HepG2 (cell line): ENCODE results near the gene METTL6. TPM values are rescaled to one million over a fixed set of nuclear protein-coding genes. Genes with fewer than 3 reads are reported as not detected.
A peak's percentile ranks its signal among the peaks of the same experiment; 100 is the strongest.

Experiments
- BRD4 ChIP-seq: sonication (generic); formaldehyde crosslinking; IDR thresholded peaks from 2 replicates; pipeline ENCODE4 v1.4.0; 2020; ENCODE audit warnings: missing genetic modification reagents
- GABPA ChIP-seq, 2 experiments: IDR thresholded peaks; 2 replicates each; pipeline ENCODE4 v1.6.1; 2011 to 2016; ENCODE audit warnings: low read depth in 2 of 2, low read length in 1 of 2, missing biosample characterization in 1 of 2, missing genetic modification characterization in 1 of 2
- GATA4 ChIP-seq: sonication (generic); IDR thresholded peaks from 2 replicates; pipeline ENCODE4 v1.6.1; 2016; ENCODE audit warnings: antibody characterized with exemption, low read depth, borderline replicate concordance
- HCFC1 ChIP-seq: fragments of 150-350 bp; IDR thresholded peaks from 2 replicates; pipeline ENCODE4 v1.6.1; 2014; ENCODE audit warnings: low read depth, low read length
- IKZF4 ChIP-seq: sonication (generic); formaldehyde crosslinking; IDR thresholded peaks from 2 replicates; pipeline ENCODE4 v1.5.1; 2020; ENCODE audit warnings: borderline replicate concordance, mild to moderate bottlenecking, low read depth, missing genetic modification reagents; ENCODE audit errors: not compliant biosample characterization
- KLF6 ChIP-seq: IDR thresholded peaks from 2 replicates; pipeline ENCODE4 v1.8.0; 2016; ENCODE audit warnings: missing biosample characterization, missing genetic modification reagents
- MXD3 ChIP-seq: IDR thresholded peaks from 2 replicates; pipeline ENCODE4 v1.6.1; 2016; ENCODE audit warnings: mild to moderate bottlenecking, missing biosample characterization, missing genetic modification reagents
- PAX8 ChIP-seq: sonication (generic); formaldehyde crosslinking; IDR thresholded peaks from 2 replicates; pipeline ENCODE4 v1.8.0; 2022; ENCODE audit warnings: mild to moderate bottlenecking, missing genetic modification reagents, borderline replicate concordance
- SKI ChIP-seq: fragments of 450-650 bp; IDR thresholded peaks from one replicate; pipeline ENCODE4 v1.6.1; 2018; ENCODE audit warnings: mild to moderate bottlenecking; ENCODE audit not compliant: partially characterized antibody
- TBL1XR1 ChIP-seq: fragments of 150-350 bp; IDR thresholded peaks from 2 replicates; pipeline ENCODE4 v1.6.1; 2014; ENCODE audit warnings: borderline replicate concordance, low read length; ENCODE audit not compliant: partially characterized antibody
- TCF12 ChIP-seq, 2 experiments: fragments of 450-650 bp in 1 of 2; sonication (generic) in 1 of 2; formaldehyde crosslinking in 1 of 2; IDR thresholded peaks; 2 replicates each; pipeline versions ENCODE4 v1.6.1 to v1.8.0; 2017 to 2022; ENCODE audit warnings: antibody characterized with exemption in 1 of 2, mild to moderate bottlenecking in 1 of 2, missing genetic modification reagents in 1 of 2, moderate library complexity in 1 of 2
- ZNF30 ChIP-seq: sonication (generic); formaldehyde crosslinking; IDR thresholded peaks from 2 replicates; pipeline ENCODE4 v1.5.0; 2020; ENCODE audit warnings: mild to moderate bottlenecking, missing genetic modification reagents
- ZNF331 ChIP-seq: sonication (generic); formaldehyde crosslinking; IDR thresholded peaks from 2 replicates; pipeline ENCODE4 v1.4.0; 2020; ENCODE audit warnings: missing genetic modification reagents
- ZNF335 ChIP-seq: sonication (generic); formaldehyde crosslinking; IDR thresholded peaks from 2 replicates; pipeline ENCODE4 v1.4.0; 2020; ENCODE audit warnings: missing genetic modification reagents
- ZNF7 ChIP-seq: IDR thresholded peaks from 2 replicates; pipeline ENCODE4 v1.6.1; 2016; ENCODE audit warnings: missing biosample characterization, missing genetic modification reagents
- ZNF746 ChIP-seq: sonication (generic); formaldehyde crosslinking; IDR thresholded peaks from 2 replicates; pipeline ENCODE4 v1.8.0; 2022; ENCODE audit warnings: mild to moderate bottlenecking, missing genetic modification reagents
- ZNF761 ChIP-seq: sonication (generic); formaldehyde crosslinking; conservative IDR thresholded peaks from 2 replicates; pipeline ENCODE4 v1.4.0; 2020; ENCODE audit warnings: mild to moderate bottlenecking, missing genetic modification reagents
- ZNF841 ChIP-seq: sonication (generic); formaldehyde crosslinking; IDR thresholded peaks from 2 replicates; pipeline ENCODE4 v1.8.1; 2023; ENCODE audit warnings: missing genetic modification reagents, borderline replicate concordance
- polyA plus RNA-seq, 8 experiments: library from polyadenylated mRNA; depleted of rRNA in 3 of 8; stranded (reverse) in 7 of 8; unstranded in 1 of 8; fragments of >200 nt; fragmentation: Illumina TruSeq in 4 of 8; extraction: Trizol in 4 of 8; gene quantifications; 2 replicates each; pipeline versions ENCODE4 v1.2.1 to v1.2.3, GENCODE V29; 2011 to 2016; ENCODE audit warnings: low read depth in 4 of 8, missing spikeins in 1 of 8, mixed read lengths in 1 of 8; ENCODE audit not compliant: insufficient read depth in 1 of 8
- total RNA-seq, 5 experiments: library from RNA; depleted of rRNA; stranded (reverse); fragments of >200 nt; fragmentation: Illumina TruSeq; extraction: Trizol; gene quantifications; 2 replicates each; pipeline ENCODE4 v1.2.3, GENCODE V29; 2016; ENCODE audit warnings: low read depth in 1 of 5
- TF ChIP-seq, protein P1 (sequence below): sonication (generic); formaldehyde crosslinking; IDR thresholded peaks from 2 replicates; pipeline ENCODE4 v1.5.0; 2020; ENCODE audit warnings: mild to moderate bottlenecking, missing genetic modification reagents, borderline replicate concordance
- TF ChIP-seq, protein P2 (sequence below): IDR thresholded peaks from 2 replicates; pipeline ENCODE4 v1.6.1; 2016; ENCODE audit warnings: control low read depth

METTL6 gene
- total and polyA plus RNA-seq, 2 of the 13 experiments (the other 11 are each of a cell fraction or from before 2014, with no cell fraction given) = 17.2 to 29.4 TPM

- TF ChIP-seq, protein P1, sequence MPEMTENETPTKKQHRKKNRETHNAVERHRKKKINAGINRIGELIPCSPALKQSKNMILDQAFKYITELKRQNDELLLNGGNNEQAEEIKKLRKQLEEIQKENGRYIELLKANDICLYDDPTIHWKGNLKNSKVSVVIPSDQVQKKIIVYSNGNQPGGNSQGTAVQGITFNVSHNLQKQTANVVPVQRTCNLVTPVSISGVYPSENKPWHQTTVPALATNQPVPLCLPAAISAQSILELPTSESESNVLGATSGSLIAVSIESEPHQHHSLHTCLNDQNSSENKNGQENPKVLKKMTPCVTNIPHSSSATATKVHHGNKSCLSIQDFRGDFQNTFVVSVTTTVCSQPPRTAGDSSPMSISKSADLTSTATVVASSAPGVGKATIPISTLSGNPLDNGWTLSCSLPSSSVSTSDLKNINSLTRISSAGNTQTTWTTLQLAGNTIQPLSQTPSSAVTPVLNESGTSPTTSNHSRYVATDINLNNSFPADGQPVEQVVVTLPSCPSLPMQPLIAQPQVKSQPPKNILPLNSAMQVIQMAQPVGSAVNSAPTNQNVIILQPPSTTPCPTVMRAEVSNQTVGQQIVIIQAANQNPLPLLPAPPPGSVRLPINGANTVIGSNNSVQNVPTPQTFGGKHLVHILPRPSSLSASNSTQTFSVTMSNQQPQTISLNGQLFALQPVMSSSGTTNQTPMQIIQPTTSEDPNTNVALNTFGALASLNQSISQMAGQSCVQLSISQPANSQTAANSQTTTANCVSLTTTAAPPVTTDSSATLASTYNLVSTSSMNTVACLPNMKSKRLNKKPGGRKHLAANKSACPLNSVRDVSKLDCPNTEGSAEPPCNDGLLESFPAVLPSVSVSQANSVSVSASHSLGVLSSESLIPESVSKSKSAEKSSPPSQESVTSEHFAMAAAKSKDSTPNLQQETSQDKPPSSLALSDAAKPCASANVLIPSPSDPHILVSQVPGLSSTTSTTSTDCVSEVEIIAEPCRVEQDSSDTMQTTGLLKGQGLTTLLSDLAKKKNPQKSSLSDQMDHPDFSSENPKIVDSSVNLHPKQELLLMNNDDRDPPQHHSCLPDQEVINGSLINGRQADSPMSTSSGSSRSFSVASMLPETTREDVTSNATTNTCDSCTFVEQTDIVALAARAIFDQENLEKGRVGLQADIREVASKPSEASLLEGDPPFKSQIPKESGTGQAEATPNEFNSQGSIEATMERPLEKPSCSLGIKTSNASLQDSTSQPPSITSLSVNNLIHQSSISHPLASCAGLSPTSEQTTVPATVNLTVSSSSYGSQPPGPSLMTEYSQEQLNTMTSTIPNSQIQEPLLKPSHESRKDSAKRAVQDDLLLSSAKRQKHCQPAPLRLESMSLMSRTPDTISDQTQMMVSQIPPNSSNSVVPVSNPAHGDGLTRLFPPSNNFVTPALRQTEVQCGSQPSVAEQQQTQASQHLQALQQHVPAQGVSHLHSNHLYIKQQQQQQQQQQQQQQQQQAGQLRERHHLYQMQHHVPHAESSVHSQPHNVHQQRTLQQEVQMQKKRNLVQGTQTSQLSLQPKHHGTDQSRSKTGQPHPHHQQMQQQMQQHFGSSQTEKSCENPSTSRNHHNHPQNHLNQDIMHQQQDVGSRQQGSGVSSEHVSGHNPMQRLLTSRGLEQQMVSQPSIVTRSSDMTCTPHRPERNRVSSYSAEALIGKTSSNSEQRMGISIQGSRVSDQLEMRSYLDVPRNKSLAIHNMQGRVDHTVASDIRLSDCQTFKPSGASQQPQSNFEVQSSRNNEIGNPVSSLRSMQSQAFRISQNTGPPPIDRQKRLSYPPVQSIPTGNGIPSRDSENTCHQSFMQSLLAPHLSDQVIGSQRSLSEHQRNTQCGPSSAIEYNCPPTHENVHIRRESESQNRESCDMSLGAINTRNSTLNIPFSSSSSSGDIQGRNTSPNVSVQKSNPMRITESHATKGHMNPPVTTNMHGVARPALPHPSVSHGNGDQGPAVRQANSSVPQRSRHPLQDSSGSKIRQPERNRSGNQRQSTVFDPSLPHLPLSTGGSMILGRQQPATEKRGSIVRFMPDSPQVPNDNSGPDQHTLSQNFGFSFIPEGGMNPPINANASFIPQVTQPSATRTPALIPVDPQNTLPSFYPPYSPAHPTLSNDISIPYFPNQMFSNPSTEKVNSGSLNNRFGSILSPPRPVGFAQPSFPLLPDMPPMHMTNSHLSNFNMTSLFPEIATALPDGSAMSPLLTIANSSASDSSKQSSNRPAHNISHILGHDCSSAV (CRISPR knock-in tag) = no peak
- TF ChIP-seq TCF12 (IDR thresholded peaks at IDR 0.05) (no peak), TCF12 (CRISPR knock-in tag; IDR thresholded peaks at IDR 0.05) (no peak), BRD4 (CRISPR knock-in tag) (no peak), GABPA (IDR thresholded peaks at IDR 0.05; ENCODE audit: low read depth, low read length) (peak; percentile 77), GABPA (CRISPR knock-in tag; IDR thresholded peaks at IDR 0.05; ENCODE audit: low read depth) (peak; percentile 99), ZNF7 (CRISPR knock-in tag) (no peak), PAX8 (CRISPR knock-in tag) (no peak), KLF6 (0 out of 2 replicates have a peak, but pooled peaks have one; percentile 23), SKI (no peak), ZNF761 (CRISPR knock-in tag) (no peak), ZNF331 (CRISPR knock-in tag) (peak; percentile 46; the same call in 1 of the 2 replicates), IKZF4 (CRISPR knock-in tag) (no peak), HCFC1 (peak; percentile 75), ZNF30 (CRISPR knock-in tag) (no peak), ZNF841 (no peak), GATA4 (no peak), MXD3 (no peak), ZNF746 (no peak), ZNF335 (CRISPR knock-in tag) (0 out of 2 replicates have a peak, but pooled peaks have one; percentile 62), TBL1XR1 (peak; percentile 77)
- TF ChIP-seq, protein P2, sequence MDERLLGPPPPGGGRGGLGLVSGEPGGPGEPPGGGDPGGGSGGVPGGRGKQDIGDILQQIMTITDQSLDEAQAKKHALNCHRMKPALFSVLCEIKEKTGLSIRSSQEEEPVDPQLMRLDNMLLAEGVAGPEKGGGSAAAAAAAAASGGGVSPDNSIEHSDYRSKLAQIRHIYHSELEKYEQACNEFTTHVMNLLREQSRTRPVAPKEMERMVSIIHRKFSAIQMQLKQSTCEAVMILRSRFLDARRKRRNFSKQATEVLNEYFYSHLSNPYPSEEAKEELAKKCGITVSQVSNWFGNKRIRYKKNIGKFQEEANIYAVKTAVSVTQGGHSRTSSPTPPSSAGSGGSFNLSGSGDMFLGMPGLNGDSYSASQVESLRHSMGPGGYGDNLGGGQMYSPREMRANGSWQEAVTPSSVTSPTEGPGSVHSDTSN = no peak
Observed at GRCh38 chr3:15377961-15378791, 49.2 kb downstream of the METTL6 start (continued).
